Germinal center (tissue), 1 donor: ENCODE measurements around the gene OXT.

Source experiments
- DNase-seq: peaks from one replicate; pipeline ENCODE4 v3.0.0; 2012; ENCODE audit warnings: mixed read lengths, low spot score

The OXT gene

DNA sequence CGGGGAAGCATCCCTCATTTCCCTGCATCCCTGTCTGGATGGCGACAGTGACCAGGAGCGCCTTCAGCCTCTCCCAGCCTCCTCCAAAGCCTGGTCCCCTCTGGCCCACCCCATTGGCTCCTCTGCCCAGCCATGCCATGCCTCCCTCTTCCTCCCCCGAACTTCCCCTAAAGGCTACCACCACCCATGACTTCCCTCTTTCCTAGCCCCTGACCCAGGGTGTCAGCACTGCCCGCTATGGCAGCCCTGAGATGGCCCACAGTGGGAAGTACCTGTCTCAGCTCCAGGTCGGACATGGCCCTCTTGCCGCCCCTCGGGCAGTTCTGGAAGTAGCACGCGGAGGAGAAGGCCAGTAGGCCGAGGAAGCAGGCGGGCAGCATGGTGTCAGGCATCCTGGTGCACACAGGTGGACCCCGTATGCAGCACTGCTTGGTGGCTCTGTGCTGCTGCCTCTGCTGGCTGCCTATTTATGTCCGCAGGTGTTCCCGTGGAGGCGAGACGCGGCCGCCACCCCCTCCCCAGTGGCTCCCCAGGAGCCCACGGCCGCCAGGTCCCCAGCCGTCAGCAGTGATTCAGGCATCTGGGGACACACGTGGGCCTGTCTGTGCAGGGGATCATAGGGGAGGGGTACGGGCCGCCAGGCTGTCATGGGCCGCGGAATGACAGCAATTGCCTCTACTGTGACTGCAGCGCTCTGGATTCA, 13.0 kb downstream of the OXT start, which contains the start of gene AVP:
Gene AVP (minus strand): TSS at position 442 of the 703 bp plus-strand sequence. CDS start 50 bp downstream, at position 392.
- DNase-seq = no peak

DNA sequence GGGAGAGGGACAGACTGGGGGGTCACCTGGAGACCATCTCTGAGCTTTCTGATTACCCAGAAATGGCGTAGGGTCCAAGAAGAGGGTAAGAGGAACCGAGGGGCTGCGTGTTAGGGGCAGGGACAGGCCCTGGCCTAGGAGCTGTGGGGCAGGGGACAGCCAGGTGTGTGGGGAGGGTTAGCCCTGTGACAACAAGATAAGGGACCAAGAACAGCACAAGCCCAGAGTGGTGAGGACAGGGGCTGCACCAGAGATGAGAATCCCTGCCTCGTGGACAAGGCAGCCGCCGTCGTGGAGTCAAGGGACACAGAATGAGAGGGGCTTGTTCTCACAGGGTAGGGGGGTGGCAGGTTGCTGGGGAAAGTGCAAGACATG, 13.6 kb downstream of the OXT start:
- DNase-seq = no peak

DNA sequence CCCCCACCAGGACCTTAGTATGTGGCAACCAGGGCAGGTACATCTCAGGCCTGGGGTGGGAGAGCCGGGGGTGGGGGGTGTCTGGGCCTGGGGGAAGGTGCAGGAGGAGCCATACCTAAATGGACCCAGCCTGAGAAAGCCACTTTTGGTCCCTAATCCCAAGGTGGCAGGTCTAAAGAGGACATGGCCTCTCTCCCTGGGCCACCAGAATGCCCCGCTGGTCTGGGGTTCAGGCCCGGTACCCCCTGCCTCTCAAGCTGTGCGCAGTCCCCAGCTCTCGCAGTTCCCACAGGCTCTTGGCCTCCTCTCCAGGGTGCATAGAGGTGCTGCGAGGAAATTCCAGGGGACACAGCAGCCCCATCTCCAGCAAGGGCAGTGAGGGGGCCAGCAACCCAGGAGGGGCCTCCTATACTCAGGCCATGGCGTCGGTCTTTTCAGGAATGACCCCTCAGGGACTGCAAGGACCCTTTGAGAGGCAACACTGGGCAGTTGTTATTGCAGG, 14.2 kb downstream of the OXT start:
- no peak for DNase-seq

DNA sequence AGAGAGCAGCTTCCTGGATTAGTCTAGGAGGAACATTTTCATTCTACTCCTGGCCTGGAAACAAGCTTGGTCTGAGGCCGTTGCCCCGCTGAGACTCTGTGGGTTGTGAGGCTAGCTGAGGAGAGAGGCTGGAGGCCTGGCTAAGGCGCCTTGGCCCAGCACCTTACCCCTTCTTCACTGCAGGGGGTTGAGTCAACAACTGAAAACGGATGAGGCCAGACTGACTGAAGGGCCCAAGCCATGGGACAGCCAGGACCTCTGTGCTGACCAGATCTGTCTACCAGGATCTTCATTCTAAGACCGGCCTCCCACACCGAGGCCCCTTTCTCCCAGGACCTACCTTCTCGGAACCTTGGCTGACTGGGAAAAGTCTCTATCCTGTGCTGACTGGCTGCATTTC, 16.6 kb downstream of the OXT start:
- DNase-seq = no peak

DNA sequence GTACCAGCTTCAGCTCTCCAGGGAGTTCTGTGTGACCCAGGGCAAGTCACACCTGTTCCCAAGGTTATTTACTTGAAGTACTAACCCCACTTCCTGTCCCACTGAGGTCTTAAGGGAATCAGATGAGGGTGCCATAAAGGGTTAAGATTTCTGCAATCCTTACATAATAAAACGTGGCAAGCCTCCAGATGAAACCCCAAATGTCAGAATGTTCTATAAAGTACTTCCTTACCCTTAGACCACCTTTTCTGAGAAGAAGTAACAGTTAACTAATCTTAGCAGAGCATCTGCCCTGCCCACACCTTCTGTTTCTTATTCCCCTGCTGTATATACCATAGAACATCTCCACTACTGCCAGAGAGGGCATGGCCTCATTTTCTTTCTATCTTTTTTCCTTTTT, 19.1 kb downstream of the OXT start:
- no peak for DNase-seq

DNA sequence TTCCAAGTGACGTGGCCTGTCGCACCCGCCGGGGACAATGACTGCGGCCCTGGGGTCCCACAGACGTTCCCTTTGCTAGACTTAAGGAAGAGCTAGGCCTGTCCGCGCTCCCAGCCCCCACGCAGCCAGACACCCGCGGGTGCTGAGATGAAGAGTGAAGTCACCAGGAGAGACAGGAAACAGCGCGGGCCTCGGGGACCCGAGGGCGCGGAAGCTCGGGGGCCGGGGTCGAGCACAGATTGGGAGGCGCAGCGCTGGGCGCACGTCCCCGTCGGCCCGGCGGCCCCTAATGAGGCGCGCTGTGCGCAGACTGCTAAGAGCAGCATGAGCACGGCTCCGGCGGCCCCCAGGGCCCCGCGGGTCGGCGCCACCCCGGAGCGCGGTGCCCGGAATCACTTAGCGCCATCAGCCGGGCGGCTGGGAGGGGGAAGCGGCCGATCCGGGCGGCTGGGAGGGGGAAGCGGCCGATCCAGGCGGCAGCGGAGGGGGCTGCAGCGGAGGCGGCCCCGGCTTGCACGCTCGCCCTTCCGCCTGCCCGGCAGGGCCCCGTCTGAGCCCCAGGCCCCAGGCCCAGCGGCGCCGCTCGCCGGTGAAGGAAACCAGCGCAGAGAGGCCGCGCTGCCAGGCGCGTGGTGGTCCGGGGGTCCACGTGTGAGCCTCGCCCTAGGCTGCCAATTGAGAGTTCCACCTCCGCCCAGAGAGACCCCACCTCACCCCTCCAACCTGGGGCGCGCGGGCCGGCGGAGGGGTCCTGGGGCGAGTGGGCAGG, 21.4 kb downstream of the OXT start:
- DNase-seq = peak; percentile 59

DNA sequence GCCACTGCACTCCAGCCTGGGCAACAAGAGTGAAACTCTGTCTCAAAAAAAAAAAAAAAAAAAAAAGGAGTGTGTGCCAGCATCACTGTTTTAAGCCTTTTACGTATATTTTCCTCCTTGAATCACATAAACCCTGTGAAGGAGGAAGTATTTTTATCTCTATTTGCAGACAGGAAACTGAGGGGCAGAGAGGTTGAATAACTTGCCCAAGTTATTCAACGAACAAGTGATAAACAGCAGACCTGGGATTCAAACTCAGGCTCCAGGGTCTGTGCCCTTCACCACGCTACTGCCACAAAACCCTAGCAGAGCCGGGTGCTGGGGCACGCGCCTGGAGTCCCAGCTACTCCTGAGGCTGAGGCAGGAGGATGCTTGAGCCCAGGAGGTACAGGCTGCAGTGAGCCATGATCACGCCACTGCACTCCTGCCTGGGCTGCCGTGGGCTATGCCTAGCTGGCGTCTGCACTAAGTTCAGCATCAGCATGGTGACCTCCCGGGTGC, 22.5 kb downstream of the OXT start:
- DNase-seq = no peak

DNA sequence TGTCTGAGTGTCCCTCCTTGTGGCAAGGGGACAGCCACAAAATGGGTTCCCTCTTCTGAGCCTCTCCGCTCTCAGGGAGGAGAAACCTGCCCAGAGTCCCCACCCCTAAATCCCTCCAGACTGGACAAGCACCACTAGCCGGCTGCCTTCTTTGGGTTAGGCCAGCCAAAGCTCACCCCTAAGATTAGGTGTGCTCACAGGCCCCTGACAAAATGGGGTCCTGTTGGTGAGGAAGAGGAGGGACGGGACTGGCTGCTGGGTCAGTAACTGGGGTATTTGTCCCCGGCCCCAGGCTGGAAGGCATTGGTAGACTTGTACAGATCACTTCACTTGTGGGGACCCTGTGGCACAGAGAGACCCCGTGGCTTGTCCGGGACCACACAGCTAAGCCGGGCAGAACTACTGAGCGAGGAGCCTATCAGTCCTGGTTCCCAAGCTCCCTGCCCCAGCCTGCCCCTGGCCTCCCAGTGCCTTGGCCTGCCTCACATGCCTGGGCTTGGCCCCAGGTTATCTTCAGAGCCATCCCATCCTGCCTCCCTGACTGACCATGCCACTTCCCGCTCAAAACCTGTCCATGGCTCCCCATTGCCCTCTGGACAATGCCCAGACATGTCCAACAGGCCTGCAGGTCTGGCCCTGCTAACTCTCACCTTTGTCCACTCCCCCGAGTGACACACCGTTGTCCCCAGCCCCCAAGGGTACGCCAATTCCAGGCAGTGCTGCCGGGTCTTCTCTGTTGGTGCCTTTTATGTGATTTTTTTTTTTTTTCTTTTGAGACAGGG, 23.6 kb downstream of the OXT start:
- no peak for DNase-seq

DNA sequence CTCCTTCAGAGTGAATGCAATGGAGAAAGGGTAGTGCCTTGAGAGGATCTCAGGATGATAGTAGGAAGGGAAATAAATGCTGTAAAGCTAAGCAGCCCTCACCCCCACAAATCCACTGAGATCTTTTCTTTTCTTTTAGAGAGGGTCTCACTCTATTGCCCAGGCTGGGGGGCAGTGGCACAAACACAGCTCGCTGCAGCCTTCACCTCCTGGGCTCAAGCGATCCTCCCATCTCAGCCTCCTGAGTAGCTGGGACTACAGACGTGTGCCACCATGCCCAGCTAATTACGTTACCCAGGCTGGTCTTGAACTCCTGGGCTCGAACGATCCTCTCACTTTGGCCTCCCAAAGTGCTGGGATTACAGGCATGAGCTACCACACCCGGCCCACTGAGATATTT, 29.1 kb downstream of the OXT start:
- no peak for DNase-seq

DNA sequence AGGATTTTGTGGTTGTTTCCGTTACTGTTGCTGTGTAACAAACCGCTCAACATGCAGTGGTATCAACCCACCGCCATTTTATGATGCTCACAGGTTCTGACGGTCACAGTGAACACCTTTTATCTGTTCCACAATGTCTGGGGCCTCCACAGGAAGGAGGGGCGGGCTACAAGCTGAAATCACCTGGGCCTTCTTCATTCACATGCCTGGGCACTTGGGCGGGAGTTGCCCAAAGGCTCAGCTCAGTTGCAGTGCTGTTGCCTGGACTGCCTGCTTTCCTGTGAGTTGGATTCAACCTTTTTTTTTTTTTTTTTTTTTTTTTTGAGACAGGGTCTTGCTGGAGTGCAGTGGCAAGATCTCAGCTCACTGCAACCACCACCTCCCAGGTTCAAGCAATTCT, 29.8 kb downstream of the OXT start:
- DNase-seq = no peak

DNA sequence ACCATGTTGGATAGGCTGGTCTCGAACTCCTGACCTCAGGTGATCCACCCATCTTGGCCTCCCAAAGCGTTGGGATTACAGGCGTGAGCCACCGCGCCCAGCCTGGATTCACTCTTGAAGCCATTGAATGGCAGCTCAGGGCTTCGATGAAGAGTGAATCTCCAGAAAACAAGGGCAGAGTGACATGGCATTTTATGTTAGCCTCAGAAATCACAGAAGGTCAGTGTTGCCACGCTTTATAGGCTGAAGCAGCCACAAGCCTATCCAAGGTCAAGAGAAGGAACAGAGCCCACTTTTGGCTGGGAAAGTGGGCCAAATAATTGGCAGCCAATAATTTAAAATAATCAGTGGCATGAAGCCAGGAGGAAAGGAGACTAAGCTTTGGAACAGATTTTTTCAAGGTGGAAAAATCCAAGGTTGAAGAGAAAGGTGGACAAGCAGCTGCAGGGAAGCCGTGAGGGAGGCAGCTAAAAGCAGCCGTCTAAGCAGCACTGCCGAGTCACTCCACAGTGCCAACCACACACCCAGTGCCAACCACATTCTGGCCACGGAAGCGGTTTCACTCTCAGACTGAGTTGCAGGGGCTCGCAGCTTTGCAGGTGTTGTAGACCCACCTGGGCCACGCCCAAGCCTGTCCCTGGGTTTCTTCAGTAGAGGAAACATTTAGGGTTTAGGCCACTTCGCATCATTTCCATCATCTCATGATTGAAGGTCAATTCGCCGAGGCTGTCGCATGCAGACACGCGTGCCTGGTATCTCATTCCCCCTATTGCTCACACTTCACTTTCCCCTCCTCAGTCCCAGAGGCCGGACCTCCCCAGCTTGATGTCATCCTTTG, 30.5 kb downstream of the OXT start:
- DNase-seq = no peak

DNA sequence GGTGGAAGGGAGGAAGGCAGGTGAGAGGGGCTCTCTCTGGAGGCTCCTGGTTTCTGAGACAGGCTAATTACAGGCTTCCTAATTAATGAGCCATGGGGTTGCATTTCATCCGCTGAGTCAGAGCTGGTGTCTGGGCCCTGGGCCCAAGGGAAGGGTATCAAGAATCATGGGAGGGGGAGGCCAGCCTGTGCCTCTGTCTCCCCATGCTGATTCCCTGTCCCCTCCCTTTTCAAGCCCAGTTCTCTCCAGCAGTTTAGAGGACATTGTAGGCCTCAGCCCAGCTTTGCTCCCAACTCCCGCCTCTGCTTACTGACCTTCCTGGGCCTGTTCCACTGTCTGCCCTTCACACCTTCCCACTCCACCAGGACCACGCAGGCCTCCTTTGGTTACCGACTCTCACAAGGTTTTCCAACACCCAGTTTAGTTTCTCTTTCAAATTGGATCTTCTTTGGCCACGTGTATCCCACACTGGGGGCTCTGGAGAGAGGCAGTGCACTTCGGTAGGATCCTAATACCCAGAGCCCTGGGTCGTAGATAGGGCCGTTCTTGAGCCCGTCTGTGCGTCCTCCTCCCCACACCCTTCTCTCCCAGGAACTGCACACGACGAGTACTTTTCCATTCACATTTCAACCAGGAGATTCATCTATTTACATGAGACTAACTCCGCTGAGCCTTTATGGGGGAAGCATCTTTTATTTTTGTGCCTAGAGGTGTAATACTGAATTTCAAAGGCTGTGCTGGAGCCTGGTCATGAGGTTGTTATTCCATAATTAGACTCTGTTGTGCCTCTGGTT, 31.4 kb downstream of the OXT start:
- no peak for DNase-seq

DNA sequence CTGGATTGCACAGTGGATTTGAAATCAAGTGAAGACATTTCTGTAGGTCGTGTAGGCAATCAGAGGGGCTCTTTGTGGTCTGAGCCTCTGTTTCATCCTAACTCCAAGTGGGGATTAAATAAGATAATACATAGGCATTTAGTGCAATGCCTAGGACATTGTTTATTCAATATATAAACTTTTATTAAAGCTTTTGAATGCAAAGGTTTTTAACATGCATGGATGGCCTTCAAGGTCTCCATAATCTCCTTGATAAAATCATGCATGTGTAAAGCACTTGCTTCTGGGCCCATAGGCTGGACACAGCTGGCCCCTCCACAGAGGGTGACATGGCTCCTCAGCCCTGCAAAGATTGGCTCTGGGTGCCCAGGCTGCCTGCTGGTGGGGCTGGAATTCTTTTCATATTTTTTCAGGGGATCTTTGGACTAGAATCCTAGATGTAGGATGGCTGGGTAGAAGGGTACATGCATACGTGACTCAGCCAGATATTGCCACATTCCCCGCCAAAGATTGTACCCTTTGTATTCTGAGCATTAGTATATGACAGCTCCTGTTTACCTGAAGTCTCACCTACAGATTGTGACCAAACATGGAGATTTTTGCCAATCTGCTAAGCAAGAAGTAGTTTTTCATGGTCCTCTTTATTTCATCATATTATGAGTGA, 32.1 kb downstream of the OXT start:
- no peak for DNase-seq

DNA sequence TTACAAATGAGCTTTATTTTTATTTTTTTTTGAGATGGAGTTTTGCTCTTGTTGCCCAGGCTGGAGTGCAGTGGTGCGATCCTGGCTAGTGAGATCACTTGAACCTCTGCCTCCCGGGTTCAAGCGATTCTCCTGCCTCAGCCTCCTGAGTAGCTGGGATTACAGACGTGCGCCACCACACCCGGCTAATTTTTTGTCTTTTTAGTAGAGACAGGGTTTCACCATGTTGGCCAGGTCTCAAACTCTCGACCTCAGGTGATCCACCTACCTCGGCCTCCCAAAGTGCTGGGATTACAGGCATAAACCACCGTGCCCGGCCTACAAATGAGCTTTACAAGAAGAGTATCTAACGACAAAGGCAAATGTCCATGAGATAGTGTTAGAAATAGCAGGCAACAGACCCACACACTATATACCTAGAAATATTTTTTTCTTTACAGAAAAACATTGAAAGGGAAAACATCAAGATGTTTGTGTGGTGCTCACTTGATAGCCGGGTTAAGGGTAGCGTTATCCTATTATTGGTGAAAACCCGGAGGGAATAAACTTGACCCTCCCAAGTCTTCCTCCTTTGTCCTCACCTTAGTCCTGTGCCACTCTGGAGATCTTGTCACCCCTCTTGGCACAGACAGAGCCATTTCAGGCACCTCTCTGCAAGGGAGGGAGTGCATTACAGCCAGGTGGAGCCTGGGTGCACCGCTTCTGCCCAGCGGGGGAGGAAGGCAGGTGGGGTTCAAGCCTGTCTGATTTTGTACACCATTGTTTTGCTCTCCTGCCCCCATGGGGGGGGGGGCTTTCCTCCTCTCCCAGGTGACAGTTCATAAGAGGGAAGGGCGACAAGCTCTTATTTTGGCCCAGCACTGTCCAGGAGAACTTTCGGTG, 34.1 kb downstream of the OXT start:
- no peak for DNase-seq

DNA sequence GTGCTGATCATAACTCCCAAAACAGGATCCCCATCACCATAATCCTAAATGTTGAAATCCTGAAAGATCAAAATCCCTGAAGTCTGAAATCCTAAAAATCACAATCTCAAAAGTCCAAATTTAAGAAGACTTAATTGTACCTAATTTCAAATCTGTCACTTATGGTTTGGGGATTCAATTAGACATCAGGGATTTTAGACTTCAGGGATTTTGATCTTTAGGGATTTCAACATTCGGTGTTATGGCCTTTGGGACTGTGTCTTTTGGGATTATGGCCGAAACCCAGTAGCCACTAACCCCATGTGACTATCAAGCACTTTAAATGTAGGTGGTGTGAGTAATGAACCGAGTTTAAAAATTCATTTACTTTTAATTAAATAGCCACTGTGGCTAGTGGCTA, 34.8 kb downstream of the OXT start:
- no peak for DNase-seq

DNA sequence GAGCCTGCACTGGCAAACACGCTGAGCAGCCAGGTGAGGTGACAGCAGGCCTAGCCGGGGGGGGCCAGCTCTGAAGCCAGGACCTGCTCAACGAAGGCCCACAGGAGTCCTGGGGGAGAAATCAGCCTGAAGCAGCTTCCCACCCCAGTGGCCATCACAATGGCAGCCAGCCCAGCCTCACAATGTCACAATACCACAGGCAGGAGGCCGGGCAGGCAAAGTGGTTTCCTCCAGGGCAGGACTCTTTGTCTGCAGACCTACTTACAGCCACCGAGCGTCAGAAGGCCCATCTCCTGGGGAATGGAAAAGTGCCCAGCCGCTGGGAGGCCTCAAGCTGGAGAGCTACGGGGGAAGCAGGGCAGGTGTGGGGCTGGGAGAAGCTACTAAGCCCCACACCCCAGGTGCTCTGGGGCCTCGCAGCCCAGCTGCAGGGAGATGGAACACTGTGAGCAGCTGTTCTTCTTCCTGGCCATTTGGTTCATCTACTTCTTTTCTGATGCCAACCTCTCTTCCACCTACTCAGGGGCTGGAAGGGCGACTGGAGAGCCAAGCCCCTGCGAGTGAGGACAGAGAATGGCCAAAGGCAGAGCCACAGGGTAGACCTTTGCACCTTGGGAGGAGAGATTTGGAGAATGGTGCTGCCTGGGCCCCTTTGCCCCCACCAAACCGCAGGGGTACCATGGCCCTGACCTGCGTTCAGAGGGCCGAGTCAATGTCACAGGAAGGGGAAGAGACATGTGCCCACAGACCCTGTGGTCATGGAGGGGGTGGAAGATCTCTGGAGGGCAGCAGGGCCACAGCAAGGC, 35.4 kb downstream of the OXT start:
- DNase-seq = no peak

DNA sequence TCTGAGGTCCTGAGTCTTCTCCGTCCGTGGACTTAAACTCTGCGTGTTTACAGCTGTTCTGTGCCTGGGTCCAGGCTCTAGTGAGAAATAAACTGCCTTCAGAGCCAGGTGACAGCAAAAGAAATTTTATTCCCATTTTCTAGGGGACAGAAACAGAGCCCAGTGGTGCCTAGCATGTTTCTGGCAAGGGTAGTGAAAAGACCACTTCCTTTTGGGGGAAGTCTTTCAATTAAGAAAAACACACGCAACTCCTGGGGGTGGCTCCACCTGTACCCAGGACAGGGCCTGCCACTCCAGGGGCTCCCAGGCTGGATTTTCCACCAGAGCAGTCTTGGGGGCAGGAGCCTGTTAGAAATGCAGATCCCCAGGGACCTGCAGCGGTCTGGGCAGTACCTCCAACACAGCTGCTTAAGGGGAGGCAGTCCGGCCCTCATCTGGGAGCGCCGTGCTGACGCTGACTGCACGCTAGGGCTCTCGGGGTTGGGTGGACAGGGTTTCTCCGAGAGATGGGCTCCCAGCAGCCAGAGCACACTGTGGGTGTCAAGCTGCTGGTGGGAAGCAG, 36.1 kb downstream of the OXT start:
- DNase-seq = no peak
